Measurements from ENCODE around the gene PAX2. TPM values are rescaled to one million over a fixed set of nuclear protein-coding genes. Genes with fewer than 3 reads are reported as not detected.

PAX2 gene
- total RNA-seq, 2 donors from 2014 or later = 0.93 to 0.99 TPM

GRCh38 chr10:100724531-100725027, 20.8 kb upstream of the PAX2 start:
- no peak overlapping the region for H3K27ac Mint-ChIP-seq
- no peak for TF ChIP-seq CTCF (conservative IDR thresholded peaks at IDR 0.05)
- no peaks in the 10 kb centered on the region for H3K9me3 ChIP-seq (ENCODE audit: control insufficient read depth, low read length)
- H3K4me3 Mint-ChIP-seq = no peak overlapping the region
- peak; percentile 66 for DNase-seq
- whole genome bisulfite sequencing, 2 experiments (ENCODE audit: insufficient coverage in 1 of 2, insufficient read length in 1 of 2) = 1 to 6% methylated on average over 18 to 31 of the region's 33 CpGs
- peaks cover 10% of the 10 kb centered on the region for H3K4me1 Mint-ChIP-seq
- H3K9ac ChIP-seq (ENCODE audit: extremely low read depth, low read length, poor library complexity, severe bottlenecking) = no peak overlapping the region
- H3K4me1 ChIP-seq (ENCODE audit: control insufficient read depth, insufficient read depth, low read length) = no peaks in the 10 kb centered on the region
- peaks cover 98% of the 10 kb centered on the region for H3K27me3 Mint-ChIP-seq (ENCODE audit: insufficient read depth)
- H3K27ac ChIP-seq (ENCODE audit: low read depth, low read length) = no peak overlapping the region
- H3K36me3 ChIP-seq (ENCODE audit: control insufficient read depth, insufficient read depth, low read length) = no peaks in the 10 kb centered on the region
- no peaks in the 10 kb centered on the region for H3K9me3 Mint-ChIP-seq
- peak overlapping the region; percentile 66 for H3K4me3 ChIP-seq (ENCODE audit: low read length)
- no peaks in the 10 kb centered on the region for H3K36me3 Mint-ChIP-seq (ENCODE audit: low read depth)
- H3K27me3 ChIP-seq (ENCODE audit: control insufficient read depth, insufficient read depth, low read length, poor library complexity, severe bottlenecking) = peaks cover 99% of the 10 kb centered on the region

GRCh38 chr10:100725071-100725471, 20.3 kb upstream of the PAX2 start:
- Histone ChIP-seq H3K27me3 (ENCODE audit: control insufficient read depth, insufficient read depth, low read length, poor library complexity, severe bottlenecking) (peaks cover 99% of the 10 kb centered on the region), H3K4me1 (ENCODE audit: control insufficient read depth, insufficient read depth, low read length) (no peaks in the 10 kb centered on the region), H3K9me3 (ENCODE audit: control insufficient read depth, low read length) (no peaks in the 10 kb centered on the region), H3K9ac (ENCODE audit: extremely low read depth, low read length, poor library complexity, severe bottlenecking) (no peak overlapping the region), H3K4me3 (ENCODE audit: low read length) (no peak overlapping the region), H3K36me3 (ENCODE audit: control insufficient read depth, insufficient read depth, low read length) (no peaks in the 10 kb centered on the region), H3K27ac (ENCODE audit: low read depth, low read length) (no peak overlapping the region)
- no peak for TF ChIP-seq CTCF (conservative IDR thresholded peaks at IDR 0.05)
- Mint-ChIP-seq H3K9me3 (no peaks in the 10 kb centered on the region), H3K4me1 (peaks cover 11% of the 10 kb centered on the region), H3K4me3 (no peak overlapping the region), H3K27me3 (ENCODE audit: insufficient read depth) (peaks cover 98% of the 10 kb centered on the region), H3K27ac (no peak overlapping the region), H3K36me3 (ENCODE audit: low read depth) (no peaks in the 10 kb centered on the region)
- whole genome bisulfite sequencing, 2 experiments (ENCODE audit: insufficient coverage in 1 of 2, insufficient read length in 1 of 2) = 30 to 46% methylated on average over 3 to 5 of the region's 5 CpGs
- DNase-seq = peak; percentile 51

- Mint-ChIP-seq H3K27ac (no peak overlapping the region), H3K27me3 (ENCODE audit: insufficient read depth) (peaks cover 98% of the 10 kb centered on the region), H3K4me1 (peaks cover 17% of the 10 kb centered on the region), H3K4me3 (no peak overlapping the region), H3K36me3 (ENCODE audit: low read depth) (no peaks in the 10 kb centered on the region), H3K9me3 (no peaks in the 10 kb centered on the region)
- Histone ChIP-seq H3K4me3 (ENCODE audit: low read length) (no peak overlapping the region), H3K4me1 (ENCODE audit: control insufficient read depth, insufficient read depth, low read length) (no peaks in the 10 kb centered on the region), H3K9me3 (ENCODE audit: control insufficient read depth, low read length) (no peaks in the 10 kb centered on the region), H3K9ac (ENCODE audit: extremely low read depth, low read length, poor library complexity, severe bottlenecking) (no peak overlapping the region), H3K36me3 (ENCODE audit: control insufficient read depth, insufficient read depth, low read length) (no peaks in the 10 kb centered on the region), H3K27me3 (ENCODE audit: control insufficient read depth, insufficient read depth, low read length, poor library complexity, severe bottlenecking) (peaks cover 100% of the 10 kb centered on the region), H3K27ac (ENCODE audit: low read depth, low read length) (no peak overlapping the region)
- DNase-seq = no peak
- WGBS, 2 experiments (ENCODE audit: insufficient coverage in 1 of 2, insufficient read length in 1 of 2) = 100% methylated on average over 2 of the region's 2 CpGs; no CpG with 5 or more reads in 1 of the 2 experiments
- TF ChIP-seq CTCF (conservative IDR thresholded peaks at IDR 0.05) = no peak
Observed at GRCh38 chr10:100725869-100726426, 19.4 kb upstream of the PAX2 start.

Data from endodermal cell (in vitro differentiated cells).